HG03378 (cell line): ENCODE measurements around the gene IGFBP4.
"Not testable (repeated sequence)": the region's sequence is repeated elsewhere in the genome, so short reads cannot be mapped to it uniquely, and the experiment has no call there.

Source experiments
- ATAC-seq: cut with Tn5 transposase; IDR thresholded peaks from one replicate; pipeline ENCODE4 v1.9.1; 2021; ENCODE audit warnings: mild to moderate bottlenecking, moderate library complexity; ENCODE audit not compliant: unreplicated experiment

IGFBP4 gene

GRCh38 chr17:40443196-40443987, at the start of gene IGFBP4:
Gene IGFBP4, plus strand, starts transcription at chr17:40443450. Its CDS starts 286 bp downstream, at chr17:40443736.
- no peak for ATAC-seq

GRCh38 chr17:40399185-40399584, 44.1 kb upstream of the IGFBP4 start:
- ATAC-seq = no peak

- ATAC-seq = no peak
Observed at GRCh38 chr17:40402668-40403067, 40.6 kb upstream of the IGFBP4 start.

GRCh38 chr17:40404003-40404402, 39.2 kb upstream of the IGFBP4 start:
- no peak for ATAC-seq

- ATAC-seq = no peak
Observed at GRCh38 chr17:40407460-40407859, 35.8 kb upstream of the IGFBP4 start.

- not testable (repeated sequence) for ATAC-seq
Observed at GRCh38 chr17:40409540-40409939, 33.7 kb upstream of the IGFBP4 start.

GRCh38 chr17:40410082-40410481, 33.2 kb upstream of the IGFBP4 start:
- ATAC-seq = no peak

- ATAC-seq = no peak
Observed at GRCh38 chr17:40411821-40412220, 31.4 kb upstream of the IGFBP4 start.

- ATAC-seq = no peak
Observed at GRCh38 chr17:40412880-40413279, 30.4 kb upstream of the IGFBP4 start.

GRCh38 chr17:40414312-40414711, 28.9 kb upstream of the IGFBP4 start:
- ATAC-seq = not testable (repeated sequence)

GRCh38 chr17:40415390-40415789, 27.9 kb upstream of the IGFBP4 start:
- no peak for ATAC-seq

GRCh38 chr17:40416671-40417070, 26.6 kb upstream of the IGFBP4 start:
- ATAC-seq = no peak

GRCh38 chr17:40417258-40417608, 26.0 kb upstream of the IGFBP4 start:
- no peak for ATAC-seq

GRCh38 chr17:40417609-40418427, 25.4 kb upstream of the IGFBP4 start, which contains the start of gene TOP2A:
Gene TOP2A, minus strand, starts transcription at chr17:40417896. Its CDS starts 105 bp downstream, at chr17:40417791.
- ATAC-seq = peak; percentile 94

GRCh38 chr17:40418428-40418706, 24.9 kb upstream of the IGFBP4 start:
- no peak for ATAC-seq

GRCh38 chr17:40419559-40420331, 23.5 kb upstream of the IGFBP4 start:
- no peak for ATAC-seq

GRCh38 chr17:40422990-40423633, 20.1 kb upstream of the IGFBP4 start:
- ATAC-seq = no peak

GRCh38 chr17:40425741-40426140, 17.5 kb upstream of the IGFBP4 start:
- ATAC-seq = no peak

GRCh38 chr17:40427002-40427491, 16.2 kb upstream of the IGFBP4 start:
- ATAC-seq = no peak

- ATAC-seq = no peak
Observed at GRCh38 chr17:40430272-40431230, 12.7 kb upstream of the IGFBP4 start.
